Measurements from ENCODE around the gene MSH5. TPM values are rescaled to one million over a fixed set of nuclear protein-coding genes. Genes with fewer than 3 reads are reported as not detected.

MSH5 gene
- total RNA-seq, 1 experiment from 2014 or later = 22.4 TPM

GRCh38 chr6:31692353-31692752 is 47.5 kb upstream of the MSH5 start:
- no peak for TF ChIP-seq CTCF (conservative IDR thresholded peaks at IDR 0.05)
- Histone ChIP-seq H3K4me2 (ENCODE audit: insufficient read depth, insufficient read length, low read length) (no peak overlapping the region), H3K23ac (ENCODE audit: insufficient read length, low read depth, low read length) (no peak overlapping the region), H3K9me3 (ENCODE audit: control insufficient read depth, low read depth, low read length) (no peaks in the 10 kb centered on the region), H4K20me1 (ENCODE audit: control insufficient read depth, insufficient read depth, insufficient read length) (no peaks in the 10 kb centered on the region), H4K5ac (ENCODE audit: insufficient read length, low read depth, low read length) (no peak overlapping the region), H2BK15ac (ENCODE audit: low read depth, low read length) (no peak overlapping the region), H2AFZ (ENCODE audit: low read length) (no peak overlapping the region), H2BK5ac (ENCODE audit: insufficient read length, low read length) (no peak overlapping the region), H3K79me2 (ENCODE audit: insufficient read depth, low read length) (no peaks in the 10 kb centered on the region), H3K18ac (ENCODE audit: insufficient read length, low read depth, low read length) (no peak overlapping the region), H3K14ac (ENCODE audit: insufficient read depth, low read length) (no peak overlapping the region), H3K79me1 (ENCODE audit: insufficient read depth, low read depth, low read length, poor library complexity, severe bottlenecking) (no peaks in the 10 kb centered on the region), H4K91ac (ENCODE audit: insufficient read length, low read depth, low read length) (no peak overlapping the region), H3K27ac (ENCODE audit: insufficient read length, low read depth, low read length) (no peak overlapping the region), H3T11ph (ENCODE audit: low read length) (no peak overlapping the region), H3K27me3 (ENCODE audit: insufficient read depth, low read length) (no peaks in the 10 kb centered on the region), H2AK5ac (ENCODE audit: insufficient read length, low read length) (no peak overlapping the region), H3K23me2 (ENCODE audit: insufficient read length, low read depth, low read length, poor library complexity, severe bottlenecking) (no peaks in the 10 kb centered on the region), H3K4me1 (ENCODE audit: insufficient read depth, low read length) (no peaks in the 10 kb centered on the region), H4K8ac (replicated peaks; ENCODE audit: insufficient read length, low read depth, low read length) (no peak overlapping the region), H3K9ac (ENCODE audit: extremely low read depth, insufficient read length, low read length) (no peak overlapping the region), H2BK20ac (ENCODE audit: low read depth, low read length, poor library complexity, severe bottlenecking) (no peak overlapping the region), H3K4ac (ENCODE audit: low read depth, low read length) (no peak overlapping the region), H3K56ac (ENCODE audit: insufficient read length, low read depth, low read length) (no peak overlapping the region), H2BK120ac (ENCODE audit: low read depth, low read length, poor library complexity, severe bottlenecking) (no peak overlapping the region), H2BK12ac (ENCODE audit: insufficient read length, low read depth, low read length) (no peak overlapping the region)
- H3K4me3 Mint-ChIP-seq = no peak overlapping the region
- peaks cover 5 to 10% of the 10 kb centered on the region in 2 experiments; a peak in 3 of 4 replicates for H3K4me1 Mint-ChIP-seq
- WGBS (ENCODE audit: extremely low coverage, insufficient read length, low lambda C conversion rate) = no CpG with 5 or more reads among the region's 4 CpGs
- no peaks in the 10 kb centered on the region for H3K27me3 Mint-ChIP-seq (ENCODE audit: low read depth)
- no peaks in the 10 kb centered on the region for H3K9me3 Mint-ChIP-seq
- no peak for DNase-seq
- H3K27ac Mint-ChIP-seq = no peak overlapping the region
- peaks cover 9 to 60% (median 45%) of the 10 kb centered on the region in 3 experiments; a peak in 6 of 7 replicates for H3K36me3 Mint-ChIP-seq (ENCODE audit: insufficient read depth in 1 of 3, low read depth in 3 of 3)
